Measurements from ENCODE around the gene CTNND2. TPM values are rescaled to one million over a fixed set of nuclear protein-coding genes. Genes with fewer than 3 reads are reported as not detected.

Gene CTNND2
- total RNA-seq, 4 donors from 2014 or later = 8.3 TPM; not detected in 3

DNA sequence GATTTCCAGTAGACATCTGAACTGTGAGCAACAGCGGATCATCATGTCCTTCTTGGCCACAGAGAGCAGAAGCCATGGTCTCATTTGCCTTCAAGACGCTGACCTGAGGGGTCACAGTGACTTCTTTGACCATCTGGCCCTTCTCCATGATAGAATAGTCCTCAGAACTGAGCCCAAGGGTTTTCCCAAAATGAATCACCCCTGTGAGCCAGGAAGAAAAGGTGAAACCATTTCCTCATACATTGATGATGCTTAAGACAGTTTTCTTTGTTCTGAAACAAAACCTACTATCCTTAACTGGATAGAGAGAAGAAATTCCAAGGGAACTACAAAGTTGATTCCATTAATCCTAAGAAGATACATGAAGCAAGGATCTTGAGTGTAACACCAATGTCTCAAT is 503.9 kb downstream of the CTNND2 start:
- TF ChIP-seq, protein P1, sequence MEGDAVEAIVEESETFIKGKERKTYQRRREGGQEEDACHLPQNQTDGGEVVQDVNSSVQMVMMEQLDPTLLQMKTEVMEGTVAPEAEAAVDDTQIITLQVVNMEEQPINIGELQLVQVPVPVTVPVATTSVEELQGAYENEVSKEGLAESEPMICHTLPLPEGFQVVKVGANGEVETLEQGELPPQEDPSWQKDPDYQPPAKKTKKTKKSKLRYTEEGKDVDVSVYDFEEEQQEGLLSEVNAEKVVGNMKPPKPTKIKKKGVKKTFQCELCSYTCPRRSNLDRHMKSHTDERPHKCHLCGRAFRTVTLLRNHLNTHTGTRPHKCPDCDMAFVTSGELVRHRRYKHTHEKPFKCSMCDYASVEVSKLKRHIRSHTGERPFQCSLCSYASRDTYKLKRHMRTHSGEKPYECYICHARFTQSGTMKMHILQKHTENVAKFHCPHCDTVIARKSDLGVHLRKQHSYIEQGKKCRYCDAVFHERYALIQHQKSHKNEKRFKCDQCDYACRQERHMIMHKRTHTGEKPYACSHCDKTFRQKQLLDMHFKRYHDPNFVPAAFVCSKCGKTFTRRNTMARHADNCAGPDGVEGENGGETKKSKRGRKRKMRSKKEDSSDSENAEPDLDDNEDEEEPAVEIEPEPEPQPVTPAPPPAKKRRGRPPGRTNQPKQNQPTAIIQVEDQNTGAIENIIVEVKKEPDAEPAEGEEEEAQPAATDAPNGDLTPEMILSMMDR (IDR thresholded peaks at IDR 0.05; ENCODE audit: low read depth) = no peak

DNA sequence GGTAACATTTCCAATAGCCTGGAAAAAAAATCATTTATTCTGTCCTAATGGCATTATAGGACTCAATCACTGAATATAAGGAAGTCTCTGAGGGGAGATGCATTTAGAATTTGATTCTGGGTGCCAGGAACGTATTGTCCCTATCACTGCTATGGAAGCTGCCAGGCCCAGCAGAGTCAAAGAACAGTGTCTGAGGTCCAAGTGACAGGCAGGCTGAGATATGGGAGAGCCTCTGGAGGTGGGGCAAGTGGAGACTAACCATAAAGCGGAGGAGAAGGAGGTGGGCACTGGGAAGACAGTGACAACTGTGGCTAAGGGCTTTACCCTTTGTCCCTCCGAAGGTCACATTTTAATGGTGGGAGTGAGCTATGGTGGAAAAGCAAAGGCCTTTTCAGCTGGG is 505.5 kb downstream of the CTNND2 start:
- TF ChIP-seq, protein P1 (IDR thresholded peaks at IDR 0.05; ENCODE audit: low read depth) = no peak

DNA sequence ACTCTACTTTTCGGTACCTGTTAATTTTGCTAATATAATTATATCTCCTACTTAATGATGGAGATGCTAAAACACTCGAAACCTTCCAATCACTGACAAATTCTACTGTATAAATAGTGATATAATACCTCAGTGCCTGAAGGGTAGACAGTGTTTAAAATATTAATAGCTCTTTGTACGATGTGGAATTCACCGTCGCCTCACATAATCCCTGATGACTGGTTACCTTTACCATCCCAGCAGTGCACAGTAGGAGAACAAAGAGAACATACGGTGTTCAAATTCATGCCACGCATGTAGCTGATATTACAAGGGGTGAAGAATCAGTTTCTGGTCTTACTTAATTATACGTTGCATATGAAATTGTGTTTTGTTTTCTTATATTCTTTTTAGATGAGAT is 506.7 kb downstream of the CTNND2 start:
- TF ChIP-seq, protein P1 (IDR thresholded peaks at IDR 0.05; ENCODE audit: low read depth) = no peak

DNA sequence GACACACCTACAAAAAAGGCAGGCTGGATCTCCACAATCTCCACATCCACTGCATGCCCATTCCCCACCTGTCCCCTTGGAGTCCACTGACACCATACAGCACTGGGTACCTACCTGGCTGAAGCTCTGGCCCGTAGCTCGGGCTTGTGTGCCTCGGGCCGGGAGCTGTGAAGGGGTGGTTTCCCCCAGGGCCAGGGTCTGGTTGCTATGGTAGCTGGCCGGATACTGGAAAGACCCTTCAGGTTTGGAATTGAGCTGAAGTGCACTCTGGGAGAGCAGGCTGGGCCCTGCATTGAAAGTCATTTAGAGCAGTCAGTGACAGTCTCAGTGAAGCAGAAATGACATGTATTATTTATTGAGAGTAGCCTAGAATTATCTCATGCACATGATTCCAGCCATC is 507.3 kb downstream of the CTNND2 start:
- TF ChIP-seq, protein P1 (IDR thresholded peaks at IDR 0.05; ENCODE audit: low read depth) = no peak

DNA sequence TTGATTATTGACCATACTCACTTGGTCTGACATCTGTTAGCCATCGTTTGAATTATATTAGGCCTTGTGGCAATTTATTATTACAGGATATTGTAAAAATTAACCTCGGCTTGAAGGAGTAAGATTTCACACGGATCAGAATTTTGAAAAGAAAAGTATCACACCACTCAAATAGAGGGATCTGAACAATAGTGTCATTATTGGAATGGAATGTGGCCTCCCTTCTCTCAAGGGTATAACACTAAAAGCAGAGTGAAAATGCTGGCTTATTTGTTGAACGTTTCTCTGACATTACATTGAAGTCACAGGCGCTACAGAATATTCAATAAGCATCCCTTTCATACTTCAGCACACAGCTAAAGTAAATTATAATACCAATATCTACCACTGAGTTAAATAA is 509.3 kb downstream of the CTNND2 start:
- TF ChIP-seq, protein P1 (IDR thresholded peaks at IDR 0.05; ENCODE audit: low read depth) = no peak

DNA sequence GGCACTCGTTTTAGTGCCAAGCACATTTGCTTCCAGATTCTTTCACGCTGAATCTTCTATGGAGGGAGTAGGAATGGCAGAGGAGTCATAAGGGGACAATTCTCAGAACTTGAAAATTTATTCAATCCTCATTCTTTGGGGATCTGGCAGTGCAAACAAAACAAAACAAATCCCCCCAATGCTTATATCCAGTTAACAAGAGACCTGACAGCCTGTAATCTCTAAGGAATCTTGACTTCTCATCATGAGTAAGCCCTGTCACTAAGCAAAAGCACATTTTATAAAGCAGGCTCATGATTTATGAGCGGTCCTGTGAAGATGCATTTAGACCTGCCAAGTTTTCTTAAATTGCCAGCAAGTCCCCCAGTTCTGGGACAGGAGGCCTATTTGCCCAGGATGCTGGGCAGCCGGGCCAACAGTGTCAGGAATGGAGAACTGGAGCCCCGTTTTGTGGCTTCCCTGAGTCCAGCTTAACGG is 513.9 kb downstream of the CTNND2 start:
- TF ChIP-seq, protein P1 (IDR thresholded peaks at IDR 0.05; ENCODE audit: low read depth) = no peak

DNA sequence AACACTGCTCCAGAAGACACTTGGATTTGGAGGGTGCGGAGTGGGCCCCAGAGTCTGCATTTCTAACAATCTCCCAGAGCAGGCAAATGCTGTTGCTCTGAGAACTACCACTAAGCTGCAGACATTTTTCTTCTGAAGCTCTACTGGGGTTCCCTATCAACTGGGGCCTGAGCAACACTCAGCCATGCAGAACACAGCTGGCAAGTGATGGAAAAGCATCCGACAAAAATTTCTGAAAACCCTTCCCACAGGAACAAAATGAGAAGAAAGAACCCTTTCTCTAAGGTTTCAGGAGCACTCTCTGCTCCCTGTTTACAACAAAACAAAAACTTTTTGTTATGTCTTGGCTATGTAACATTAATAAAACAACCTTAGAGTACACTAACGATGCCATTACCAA is 516.9 kb downstream of the CTNND2 start:
- TF ChIP-seq, protein P1 (IDR thresholded peaks at IDR 0.05; ENCODE audit: low read depth) = no peak

All from subcutaneous adipose tissue (tissue), 4 donors.